Endothelial cell of coronary artery (primary cell): Measurements from ENCODE around the gene TMEM167A. TPM values are rescaled to one million over a fixed set of nuclear protein-coding genes. Genes with fewer than 3 reads are reported as not detected.

Experiments
- total RNA-seq: library from RNA; depleted of rRNA; stranded (reverse); fragments of >200 nt; gene quantifications from 2 replicates; pipeline ENCODE4 v1.2.3, GENCODE V29; 2014

Gene TMEM167A
- 41.5 and 47.1 TPM in 2 replicates for total RNA-seq

GRCh38 chr5:83076742-83077661 is at the start of gene TMEM167A, which contains the start of gene XRCC4:
TSS of gene TMEM167A (minus strand) at chr5:83077394. CDS start at chr5:83077323, 71 bp downstream.
TSS of gene XRCC4 (plus strand) at chr5:83077547. CDS start at chr5:83104920, 27,373 bp downstream.

Other genes starting within 250 kb of the TMEM167A start
- 6.2 and 9.6 TPM in 2 replicates for gene XRCC4, start 153 bp upstream of the TMEM167A start, total RNA-seq